ENCODE data around the gene ACOXL.
A peak's percentile ranks its signal among the peaks of the same experiment; 100 is the strongest.

Gene ACOXL

DNA sequence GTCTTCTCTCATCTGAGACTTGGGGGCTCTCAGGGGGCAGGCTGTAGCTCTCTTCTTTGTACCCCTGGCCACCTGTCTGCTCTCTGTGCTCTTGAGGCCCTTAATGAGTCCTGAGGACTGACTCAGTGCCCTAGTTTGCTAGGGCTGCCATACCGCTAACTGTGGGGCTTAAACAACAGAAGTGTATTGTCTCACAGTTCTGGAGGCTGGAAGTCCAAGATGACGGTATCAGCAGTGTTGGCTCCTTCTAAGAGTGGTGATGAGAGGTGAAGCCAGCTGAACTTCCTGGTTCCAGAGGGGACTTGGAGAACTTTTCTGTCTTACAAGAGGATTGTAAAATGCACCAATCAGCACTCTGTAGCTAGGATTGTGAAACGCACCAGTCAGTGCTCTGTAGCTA is 67.0 kb downstream of the ACOXL start:
- DNase-seq, result no peak

DNA sequence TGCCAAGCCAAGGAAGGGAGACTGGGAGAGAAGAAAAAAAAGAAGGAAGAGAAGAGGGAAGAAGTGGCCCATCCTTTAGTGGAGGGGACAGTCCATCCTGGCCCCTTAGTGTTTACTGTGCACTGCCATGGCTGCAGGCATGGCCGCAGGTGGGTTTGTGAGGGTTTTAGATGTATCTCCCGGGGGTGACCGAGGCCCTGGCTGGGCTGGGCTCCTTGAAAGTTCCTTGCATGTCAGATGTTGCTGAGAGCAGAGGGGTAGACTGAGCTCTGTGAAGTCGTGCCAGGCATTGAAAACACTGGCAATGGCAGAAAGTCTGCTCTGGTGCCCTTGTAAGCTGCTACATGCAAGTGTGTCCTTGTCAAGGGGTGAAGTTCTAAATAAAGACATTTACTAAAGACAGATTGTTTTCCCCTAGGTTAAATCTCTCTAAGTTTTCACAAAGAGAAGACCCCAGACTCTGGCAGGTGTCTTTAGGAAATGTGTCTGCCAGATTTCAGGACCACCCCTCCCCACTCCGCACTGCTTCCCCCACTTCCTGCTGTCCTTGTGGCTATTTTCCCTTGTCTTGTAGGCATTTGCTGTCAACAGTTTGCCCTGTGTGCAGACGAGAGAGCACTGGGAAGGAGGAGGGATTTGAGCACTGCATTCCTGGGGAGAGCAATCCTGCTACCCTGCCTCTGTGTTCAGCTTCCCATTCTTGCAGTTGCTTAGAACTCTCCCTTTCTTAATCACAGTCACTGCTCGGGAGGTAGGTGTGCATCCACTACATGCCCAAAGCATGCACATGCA is 68.4 kb downstream of the ACOXL start:
- no peak for DNase-seq

DNA sequence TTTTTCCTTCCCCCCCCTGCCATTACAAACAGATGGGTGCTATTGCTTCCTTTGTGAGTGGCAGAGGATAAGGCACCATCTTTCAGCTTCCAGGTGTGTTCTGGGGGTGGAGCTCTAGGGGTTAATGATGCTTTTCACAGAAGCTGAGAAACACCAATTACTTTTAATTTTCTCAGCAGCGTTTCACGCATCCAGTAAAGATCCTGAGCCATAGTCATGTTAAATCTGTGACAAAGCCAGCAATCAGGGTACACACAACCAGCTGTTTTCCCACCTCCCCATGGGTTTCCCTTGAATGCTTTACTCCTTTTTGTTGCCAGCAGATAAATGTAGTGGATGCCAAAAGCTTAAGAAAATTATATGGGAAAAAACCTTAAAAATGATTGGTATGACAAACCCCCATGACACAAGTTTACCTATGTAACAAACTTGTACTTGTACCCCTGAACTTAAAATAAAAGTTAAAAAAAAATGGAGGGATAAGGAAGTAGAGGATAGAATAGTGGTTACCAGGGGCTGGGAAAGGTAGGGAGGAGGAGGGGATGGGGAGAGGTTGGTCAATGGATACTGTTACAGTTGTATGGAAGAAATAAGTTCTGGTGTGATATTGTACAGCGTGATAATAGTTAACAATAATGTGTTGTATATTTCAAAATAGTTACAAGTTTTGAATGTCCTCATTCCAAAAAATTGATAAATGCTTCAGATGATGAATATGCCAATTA is 70.0 kb downstream of the ACOXL start:
- DNase-seq, result no peak

DNA sequence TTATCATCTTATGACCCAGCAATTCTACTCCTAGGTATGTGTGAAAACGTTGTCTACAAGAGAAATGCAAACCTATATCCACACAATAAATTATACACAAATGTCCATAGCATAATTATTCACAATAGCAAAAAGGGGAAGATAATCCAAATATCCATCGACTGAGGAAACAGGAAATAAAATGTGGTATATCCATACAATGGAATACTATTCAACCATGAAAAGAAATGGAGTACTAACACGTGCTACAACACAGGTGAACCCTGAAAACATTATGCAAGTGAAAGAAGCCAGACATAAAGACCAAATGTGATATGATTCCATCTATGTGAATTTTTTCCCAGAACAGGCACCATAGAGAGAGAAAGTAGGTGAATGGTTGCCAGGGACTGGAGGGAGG is 72.1 kb downstream of the ACOXL start:
- DNase-seq, result no peak

- DNase-seq, result peak; percentile 78
Measured at GRCh38 chr2:110804915-110805314, 72.5 kb downstream of the ACOXL start.

DNA sequence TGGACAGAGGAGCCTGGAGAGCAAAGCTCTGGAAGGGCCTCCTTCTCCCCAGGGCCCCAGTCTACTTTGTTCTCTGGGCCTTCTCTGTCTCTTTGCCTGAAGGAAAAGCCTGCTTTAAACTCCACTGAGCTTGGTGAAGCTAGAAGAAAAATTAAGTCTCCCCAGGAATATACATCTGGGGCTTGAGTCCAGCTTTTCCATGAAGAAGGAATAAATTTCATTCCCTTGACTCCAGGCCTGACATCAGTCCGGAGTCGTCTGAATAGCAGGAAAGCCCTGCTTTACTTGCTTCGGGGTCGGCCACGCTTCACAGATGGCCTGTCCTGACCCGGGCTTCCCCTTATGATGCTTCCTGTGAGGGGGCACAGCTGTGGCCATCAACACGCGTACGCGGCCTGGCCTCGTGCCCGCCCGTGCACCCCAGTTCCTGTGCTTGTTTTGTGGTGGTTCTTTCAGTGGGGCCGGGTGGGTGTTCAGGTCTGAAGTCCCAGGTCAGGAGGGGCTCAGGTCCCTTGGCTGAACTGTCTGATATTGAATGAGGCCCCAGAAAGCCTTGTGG is 73.6 kb downstream of the ACOXL start:
- DNase-seq, result no peak

DNA sequence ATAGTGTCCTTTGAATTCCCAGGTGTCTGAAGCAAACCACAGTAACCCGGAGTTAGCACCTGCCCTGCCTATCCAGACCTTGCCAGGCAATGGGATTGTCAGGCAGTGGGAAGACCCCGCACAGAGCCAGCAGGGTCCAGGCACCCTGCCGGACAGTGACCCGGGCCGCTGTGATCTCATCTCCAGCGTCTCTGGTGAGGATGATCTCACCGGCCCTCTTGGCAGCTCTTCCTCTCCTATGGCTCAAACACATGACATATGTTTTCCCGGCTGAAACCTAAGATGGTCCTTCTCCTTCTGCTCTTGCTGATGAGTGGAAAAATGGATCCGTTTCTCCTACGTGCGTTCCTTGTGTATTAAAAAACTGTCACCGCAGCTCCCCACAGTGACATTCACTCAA is 75.1 kb downstream of the ACOXL start:
- DNase-seq, result no peak

DNA sequence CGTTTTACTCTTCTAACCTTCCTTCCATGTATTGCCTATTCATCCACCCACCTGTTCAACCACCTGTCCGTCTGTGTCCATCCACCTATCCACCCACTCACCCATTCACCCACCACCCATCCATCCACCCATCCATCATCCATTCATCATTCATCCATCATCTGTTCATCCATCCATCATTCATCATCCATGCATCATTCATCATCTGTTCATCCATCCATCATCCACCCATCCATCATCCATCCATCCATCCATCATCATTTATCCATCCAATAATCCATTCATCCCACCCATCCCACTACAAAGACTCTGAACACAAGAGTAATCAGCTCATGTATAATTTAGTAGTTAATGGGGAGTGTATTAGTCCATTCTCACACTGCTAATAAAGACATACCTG is 78.0 kb downstream of the ACOXL start:
- no peak for DNase-seq

- DNase-seq, result no peak
Measured at GRCh38 chr2:110812726-110813645, 80.6 kb downstream of the ACOXL start.

DNA sequence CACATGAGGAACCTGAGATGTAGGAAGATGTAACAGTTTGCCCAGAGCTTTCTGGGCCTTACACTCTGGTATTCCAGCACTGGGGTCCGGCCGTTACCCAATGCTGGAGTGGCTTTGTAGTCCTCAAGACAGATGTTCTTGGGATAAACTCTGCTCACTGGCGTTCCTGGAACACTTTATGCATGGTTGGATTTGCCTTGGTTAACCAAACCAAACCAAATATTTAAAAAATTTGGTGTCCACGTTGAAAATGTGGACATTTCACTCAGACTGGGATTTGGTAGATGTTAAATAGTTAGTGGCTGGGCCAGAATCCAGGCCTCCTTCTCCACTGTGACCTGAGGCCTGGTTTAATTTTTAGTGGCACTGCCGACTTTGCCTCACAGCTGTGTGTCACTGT is 81.5 kb downstream of the ACOXL start:
- DNase-seq, result no peak

DNA sequence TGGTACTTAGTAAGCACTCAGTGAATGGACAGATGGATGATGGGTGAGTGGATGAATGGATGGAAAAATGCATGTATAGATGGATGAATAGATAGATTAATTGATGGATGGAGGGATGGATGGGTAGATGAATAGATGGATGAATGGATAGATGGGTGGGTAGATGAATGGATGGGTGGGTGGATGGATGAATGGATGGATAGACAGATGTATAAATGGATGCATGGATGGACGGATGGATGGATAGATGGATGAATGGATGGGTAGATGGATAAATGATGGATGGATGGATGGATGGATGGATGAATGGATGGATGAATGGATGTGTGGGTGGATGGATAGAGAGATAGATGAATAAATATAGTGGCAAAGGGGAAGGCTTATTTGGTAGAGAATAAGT is 83.6 kb downstream of the ACOXL start:
- DNase-seq, result no peak

GRCh38 chr2:110816404-110817365 is 84.3 kb downstream of the ACOXL start:
- DNase-seq, result no peak

DNA sequence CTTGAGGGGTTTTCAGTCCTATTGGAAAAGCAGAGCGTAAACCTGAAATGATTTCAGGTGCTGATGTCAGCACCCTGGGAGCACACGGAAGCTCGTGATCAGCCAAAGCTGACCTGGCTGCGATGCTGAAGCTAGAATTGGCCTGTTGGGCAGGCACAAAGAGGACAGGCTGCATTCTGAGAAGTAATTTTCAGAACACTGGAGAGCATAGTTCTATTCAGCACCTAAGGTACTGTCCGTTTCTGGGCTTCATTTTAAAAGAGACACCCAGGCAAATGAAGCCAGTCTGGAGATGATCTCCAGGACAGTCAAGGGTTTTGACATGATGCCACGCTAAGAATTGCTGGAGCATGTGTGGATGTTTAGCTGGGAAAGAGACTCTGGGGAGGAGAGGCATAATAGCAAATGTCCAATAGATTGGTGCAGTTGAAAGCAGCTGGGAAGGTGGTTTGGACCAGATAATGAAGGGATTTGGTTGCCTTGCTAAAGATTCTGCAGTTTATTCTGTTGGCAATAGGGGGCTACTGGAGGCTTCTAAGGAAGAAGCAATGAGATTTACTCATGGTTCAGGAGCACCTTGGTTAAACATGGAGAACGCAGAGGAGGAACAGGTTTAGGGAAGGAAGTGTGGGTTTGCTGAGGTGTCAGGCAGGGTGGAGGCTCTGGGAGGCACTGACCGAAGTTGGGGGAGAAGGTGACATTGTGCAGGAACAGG is 86.6 kb downstream of the ACOXL start:
- DNase-seq, result no peak

DNA sequence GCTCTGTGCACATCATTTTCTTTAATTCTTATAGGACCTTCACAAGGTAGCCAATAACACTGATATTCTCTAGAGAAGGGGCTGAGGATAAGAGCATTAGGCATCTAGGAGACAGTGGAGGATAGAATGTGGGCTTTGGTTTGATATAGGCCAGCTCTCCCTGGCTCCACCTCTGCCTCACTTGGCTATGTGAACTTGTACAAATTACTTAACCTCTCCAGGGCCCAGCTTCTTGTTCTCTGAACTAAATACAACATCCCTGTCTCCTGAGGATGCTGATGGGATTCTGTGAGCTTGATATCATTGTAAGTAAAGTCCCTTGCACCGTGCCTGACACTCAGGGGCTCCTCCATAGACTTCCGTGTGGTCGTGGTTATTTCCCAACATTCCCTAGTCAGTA is 87.3 kb downstream of the ACOXL start:
- no peak for DNase-seq

DNA sequence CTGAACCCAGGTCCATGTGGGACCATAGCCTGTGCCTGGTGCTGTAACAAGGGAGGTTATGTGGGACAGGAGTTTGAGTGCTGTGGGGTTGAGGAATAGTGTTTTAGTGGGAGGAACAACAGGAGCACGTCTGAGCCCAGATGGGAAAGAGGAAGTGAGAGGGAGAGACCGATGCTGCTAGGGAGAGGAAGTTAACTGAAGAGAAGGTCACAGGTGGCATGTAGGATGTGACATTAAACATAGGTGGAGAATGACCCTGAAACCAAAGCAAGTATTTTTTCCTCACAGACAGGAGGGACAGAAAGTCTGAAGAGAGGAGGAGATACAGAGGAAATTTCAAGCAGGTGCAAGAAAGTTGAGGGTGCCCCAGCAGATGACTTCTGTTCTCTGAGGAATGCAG is 87.8 kb downstream of the ACOXL start:
- no peak for DNase-seq

GRCh38 chr2:110823165-110823564 is 90.8 kb downstream of the ACOXL start:
- DNase-seq, result no peak

DNA sequence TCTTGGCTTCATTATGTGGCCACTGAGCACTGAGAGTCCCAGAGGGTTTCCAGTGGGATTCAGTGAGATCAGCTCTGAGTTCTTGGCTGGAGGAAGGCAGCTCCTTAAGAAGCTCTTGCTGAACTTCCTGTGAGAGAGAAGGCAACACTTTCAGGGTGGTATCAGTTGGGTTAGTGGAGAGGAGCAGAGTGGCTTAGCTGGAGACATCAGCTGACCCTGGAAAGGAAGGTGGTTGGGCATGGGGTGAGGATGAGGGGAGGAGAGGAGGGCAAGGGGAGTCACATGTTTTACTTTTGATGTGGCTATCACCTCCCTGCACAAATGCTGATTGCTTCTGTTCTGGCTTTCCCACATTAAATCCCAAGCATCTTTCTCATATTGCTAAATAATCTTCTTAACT is 95.1 kb downstream of the ACOXL start:
- DNase-seq, result no peak

- DNase-seq, result no peak
Measured at GRCh38 chr2:110828330-110828729, 96.0 kb downstream of the ACOXL start.

GRCh38 chr2:110829413-110830146 is 97.2 kb downstream of the ACOXL start:
- no peak for DNase-seq

DNA sequence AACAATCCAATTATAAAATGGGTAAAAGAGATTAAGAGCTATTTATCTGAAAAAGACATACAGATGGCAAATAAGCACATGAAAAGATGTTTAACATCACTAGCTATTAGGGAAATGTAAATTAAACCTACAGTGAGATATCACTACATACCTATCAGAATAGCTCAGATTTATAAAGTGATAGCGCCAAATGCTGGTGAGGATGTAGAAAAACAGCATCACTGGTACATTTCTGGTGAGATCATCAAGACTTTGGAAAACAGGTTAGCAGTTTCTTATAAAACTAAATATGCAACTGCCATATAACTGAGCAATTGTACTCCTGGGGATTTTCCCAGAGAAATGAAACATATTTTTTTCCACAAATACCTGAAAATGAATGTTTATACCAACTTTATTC is 100.4 kb downstream of the ACOXL start:
- no peak for DNase-seq
